ENCODE results near the gene CUL5. TPM values are rescaled to one million over a fixed set of nuclear protein-coding genes. Genes with fewer than 3 reads are reported as not detected.
"Not testable (repeated sequence)": the region's sequence is repeated elsewhere in the genome, so short reads cannot be mapped to it uniquely, and the experiment has no call there.

The CUL5 gene
- total RNA-seq, 1 donor from 2014 or later: 30.9 TPM

DNA sequence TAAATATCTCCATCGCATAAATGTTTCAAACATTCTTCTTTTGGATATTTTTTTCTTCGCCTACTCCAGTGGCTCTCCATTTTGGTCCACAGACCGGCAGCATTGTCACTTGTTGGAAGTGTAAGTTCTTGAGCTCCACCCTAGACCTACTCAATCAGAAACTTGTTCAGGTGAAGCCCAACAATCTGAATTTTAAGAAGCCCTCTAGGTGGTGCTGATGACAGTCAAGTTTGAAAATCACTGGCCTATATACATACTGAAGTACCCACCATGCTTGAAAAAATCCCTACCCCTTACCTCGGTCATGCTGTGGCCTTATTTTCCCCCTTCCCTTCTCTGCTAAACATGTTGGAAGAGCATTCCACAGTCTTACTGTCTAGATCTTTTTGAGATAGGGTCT is 102.4 kb downstream of the CUL5 start:
- DNase-seq (ENCODE audit: low read depth in 2 of 2): no peak

DNA sequence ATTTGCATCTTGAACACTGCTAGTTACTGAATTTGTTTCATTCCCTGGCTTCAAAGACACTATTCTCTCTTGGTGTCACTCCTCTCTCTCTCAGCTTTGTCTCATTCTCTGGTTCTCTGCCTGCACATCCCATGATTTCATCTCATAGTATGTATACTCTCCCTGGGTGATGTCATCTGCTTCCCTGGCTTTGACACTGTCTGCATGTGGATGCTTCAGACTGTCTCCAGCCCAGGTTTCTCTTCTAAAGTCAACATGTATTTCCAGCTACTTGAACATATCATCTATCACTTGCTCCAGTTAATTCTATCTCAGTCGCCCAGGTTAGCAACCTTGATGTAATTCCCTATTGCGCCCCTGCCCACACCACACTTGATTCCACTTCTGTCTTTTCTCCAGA is 103.4 kb downstream of the CUL5 start:
- DNase-seq (ENCODE audit: low read depth in 2 of 2): no peak

DNA sequence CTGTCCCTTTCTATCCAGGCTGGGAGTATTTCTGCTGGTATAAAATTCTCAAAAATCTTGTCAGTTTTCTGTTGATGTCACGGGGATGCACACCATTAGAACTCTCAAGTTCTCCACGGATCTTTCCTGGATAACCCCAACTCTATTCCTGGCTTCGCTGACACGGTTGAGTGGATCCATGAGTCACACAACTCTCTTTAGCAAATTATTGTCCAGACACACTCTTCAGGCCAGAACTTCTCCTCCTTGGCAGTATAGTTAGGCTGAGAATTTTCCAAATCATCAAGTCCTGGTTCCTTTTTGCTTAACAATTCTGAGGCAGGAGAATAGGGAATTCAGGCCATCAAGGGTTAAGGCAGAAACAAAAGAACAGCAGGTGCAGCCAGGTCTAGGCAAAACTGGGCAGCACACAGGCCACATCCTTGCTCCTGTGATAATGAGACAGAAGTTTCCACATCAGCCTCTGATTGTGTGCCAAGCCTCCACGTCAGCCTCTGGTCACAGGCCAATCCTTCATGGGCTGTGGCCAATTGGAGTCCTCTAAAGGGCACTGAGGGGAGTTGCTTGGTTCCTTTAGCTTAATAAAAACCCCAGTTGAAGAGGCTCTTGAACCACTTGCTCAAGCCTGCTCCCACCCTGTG is 106.9 kb downstream of the CUL5 start:
- peak; percentile 88 to 92 for DNase-seq (ENCODE audit: low read depth in 2 of 2)

DNA sequence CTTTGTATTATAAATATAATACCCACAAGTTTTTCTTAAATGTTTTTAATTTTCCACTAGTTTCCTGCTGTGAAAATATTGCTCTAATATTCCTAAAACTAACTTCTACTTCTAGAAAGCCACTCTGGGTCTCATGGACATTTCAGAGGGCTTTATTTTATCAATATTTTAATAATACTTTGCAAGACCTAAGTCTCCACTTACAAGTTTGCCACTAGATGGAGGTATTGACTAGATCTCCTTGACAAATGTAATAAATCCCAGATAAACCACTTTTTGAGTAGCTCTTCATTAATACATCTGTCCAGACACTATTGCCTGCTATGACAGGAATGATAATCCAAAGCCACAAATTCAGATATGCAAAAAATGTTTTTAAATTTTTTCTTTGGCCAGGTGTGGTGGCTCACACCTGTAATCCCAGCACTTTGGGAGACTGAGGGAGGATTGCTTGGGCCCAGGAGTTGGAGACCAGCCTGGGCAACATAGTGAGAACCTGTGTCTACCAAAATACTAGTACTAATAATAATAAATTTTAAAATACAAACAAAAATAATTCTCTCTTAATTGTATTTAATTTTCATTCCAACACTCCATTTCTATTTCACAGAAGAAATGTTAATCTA is 109.2 kb downstream of the CUL5 start:
- peak; percentile 59 to 72 for DNase-seq (ENCODE audit: low read depth in 2 of 2)

DNA sequence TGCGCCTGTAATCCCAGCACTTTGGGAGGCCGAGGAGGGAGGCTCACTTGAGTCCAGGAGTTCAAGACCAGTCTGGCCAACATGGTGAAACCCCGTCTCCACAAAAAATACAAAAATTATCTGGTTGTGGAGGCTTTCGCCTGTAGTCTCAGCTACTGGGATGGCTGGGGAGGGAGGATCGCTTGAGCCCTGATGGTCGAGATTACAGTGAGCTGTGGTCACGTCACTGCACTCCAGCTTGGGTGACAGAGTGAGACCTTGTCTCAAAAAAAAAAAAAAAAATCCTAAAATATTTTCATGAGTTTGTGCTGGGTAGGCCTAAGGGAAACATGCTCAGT is 112.2 kb downstream of the CUL5 start:
- not testable (repeated sequence) for DNase-seq (ENCODE audit: low read depth in 2 of 2)

DNA sequence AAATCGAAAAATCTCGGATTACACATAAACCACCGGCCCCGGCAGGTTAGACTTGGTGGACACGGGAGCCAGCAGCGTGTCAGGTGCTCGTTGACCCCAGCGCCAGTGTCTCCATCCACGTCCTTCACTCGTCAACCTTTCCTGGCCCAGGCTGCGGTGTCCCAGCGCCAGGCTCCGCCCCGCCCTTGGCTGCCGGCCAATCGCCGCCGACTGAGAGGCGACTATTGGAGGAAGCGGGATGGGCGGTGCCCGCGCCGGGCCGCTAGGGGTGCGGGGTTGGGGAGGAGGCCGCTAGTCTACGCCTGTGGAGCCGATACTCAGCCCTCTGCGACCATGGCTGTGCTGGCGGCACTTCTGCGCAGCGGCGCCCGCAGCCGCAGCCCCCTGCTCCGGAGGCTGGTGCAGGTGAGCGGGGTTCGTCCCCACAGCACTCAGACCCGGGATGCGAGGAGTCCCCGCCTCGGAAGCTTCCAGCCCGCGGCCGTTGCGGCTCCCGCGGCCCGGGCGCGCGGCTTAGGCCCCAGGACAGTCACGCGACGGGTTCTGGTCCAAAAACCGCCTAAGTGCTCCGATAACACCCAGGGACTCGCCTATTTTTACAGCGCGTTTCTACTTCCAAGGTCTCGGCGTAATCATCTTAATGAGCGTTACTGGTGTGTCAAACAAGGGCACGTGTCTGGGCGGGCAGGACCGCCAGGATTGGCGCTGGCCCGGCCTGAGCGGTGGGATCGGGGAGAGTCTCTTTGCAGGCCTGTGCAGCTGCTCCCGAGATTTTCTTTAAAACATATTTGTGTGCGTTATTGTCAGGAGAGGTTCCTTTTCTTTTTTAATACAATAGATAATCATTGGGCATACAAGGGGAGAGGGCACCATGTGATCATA is 112.8 kb downstream of the CUL5 start, which contains the start of gene ACAT1:
ACAT1 (plus strand) TSS at position 294 of the 882 bp plus-strand sequence; CDS start at position 334, 40 bp downstream.
- peak; percentile 91 to 95 for DNase-seq (ENCODE audit: low read depth in 2 of 2)

DNA sequence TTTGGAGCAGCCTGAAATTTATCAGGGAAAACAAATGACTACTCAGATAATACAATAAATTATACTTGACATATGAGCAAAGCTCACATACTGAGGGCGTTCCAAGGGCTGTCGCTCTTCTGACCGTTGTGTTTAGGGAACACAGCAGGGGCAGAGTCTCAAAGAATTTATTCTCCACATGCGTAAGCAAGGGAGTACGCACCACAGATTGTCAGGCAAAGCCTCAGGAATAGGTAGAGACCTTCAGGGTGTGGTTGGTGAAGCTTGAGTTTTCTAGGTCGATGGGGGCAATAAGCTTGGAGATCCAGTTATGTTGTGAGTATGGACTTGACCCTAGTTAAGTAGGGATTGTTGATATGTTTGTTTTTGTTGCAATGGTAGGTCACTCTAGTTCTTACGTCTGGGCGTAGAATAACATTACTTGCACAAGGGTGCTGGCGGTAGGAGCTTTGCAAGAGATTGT is 113.5 kb downstream of the CUL5 start:
- DNase-seq (ENCODE audit: low read depth in 2 of 2): peak; percentile 14 to 59

DNA sequence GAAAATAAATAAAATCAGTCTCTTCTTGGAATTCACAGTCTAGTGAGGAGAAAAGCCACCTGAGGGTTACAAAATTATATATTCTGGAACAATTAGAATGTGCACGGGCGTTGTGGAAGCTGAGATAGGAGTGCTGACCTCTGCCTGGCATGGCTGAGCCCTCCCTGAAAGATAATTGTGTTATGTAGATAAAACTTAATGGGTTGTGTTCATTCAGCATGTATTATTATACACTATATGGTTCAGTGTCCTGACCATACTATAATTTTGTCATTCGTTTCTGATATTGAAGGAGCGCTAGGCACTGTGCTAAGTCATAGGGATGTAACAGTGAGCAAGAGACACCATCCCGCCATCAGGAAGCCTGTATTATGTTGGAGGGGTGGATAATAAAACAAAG is 116.4 kb downstream of the CUL5 start:
- no peak for DNase-seq (ENCODE audit: low read depth in 2 of 2)

DNA sequence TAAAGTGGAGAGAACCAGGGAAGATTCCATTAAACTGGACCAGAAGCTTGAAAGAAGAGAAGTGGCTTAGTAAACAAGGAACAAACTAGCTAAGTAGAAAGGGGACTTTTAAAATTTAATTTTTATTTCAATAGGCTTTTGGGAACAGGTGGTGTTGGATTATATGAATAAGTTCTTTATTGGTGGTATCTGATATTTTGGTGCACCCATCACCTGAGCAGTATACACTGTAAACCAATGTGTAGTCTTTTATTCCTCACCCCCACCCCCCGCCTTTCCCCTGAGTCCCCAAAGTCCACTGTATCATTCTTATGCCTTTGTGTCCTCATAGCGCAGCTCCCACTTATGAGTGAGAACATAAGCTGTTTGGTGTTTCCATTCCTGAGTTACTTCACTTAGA is 120.1 kb downstream of the CUL5 start:
- no peak for DNase-seq (ENCODE audit: low read depth in 2 of 2)

DNA sequence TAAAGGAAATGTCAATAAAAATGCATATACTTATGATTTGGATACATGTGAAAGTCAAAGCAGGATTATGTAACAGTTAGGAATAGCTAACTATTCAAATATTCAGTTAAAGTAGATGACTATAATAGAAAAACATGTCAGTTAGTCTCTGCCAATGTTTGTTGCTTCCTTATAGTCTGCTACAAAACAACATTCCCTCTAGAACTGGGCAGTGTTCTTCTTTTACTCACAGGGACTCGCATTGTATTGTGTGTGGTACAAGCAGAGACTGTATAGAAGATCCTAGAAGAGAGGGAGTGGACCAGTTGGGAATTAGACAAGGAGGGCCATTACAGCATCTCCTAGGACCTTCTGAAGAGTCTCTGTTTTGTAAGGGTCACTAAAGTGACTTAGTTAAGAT is 123.3 kb downstream of the CUL5 start:
- DNase-seq (ENCODE audit: low read depth in 2 of 2): no peak

DNA sequence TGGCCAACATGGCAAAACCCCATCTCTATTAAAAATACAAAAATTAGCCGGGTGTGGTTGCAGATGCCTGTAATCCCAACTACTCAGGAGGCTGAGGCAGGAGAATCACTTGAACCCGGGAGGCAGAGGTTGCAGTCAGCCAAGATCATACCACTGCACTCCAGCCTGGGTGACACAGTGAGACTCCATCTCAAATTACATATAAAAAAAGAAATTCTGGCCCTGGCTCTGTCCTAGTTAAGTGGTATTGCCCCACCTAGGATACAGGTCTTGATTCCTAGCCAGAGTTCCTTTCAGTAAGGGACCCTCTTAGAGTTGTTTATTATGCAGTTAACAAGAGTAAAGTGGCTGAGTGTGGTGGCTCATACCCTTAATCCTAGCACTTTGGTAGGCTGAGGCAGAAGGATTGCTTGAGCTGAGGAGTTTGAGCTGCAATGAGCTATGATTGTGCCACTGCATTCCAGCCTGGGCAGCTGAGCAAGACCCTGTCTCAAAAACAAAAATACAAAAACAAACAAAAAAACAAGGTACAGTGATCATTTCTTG is 124.4 kb downstream of the CUL5 start:
- DNase-seq (ENCODE audit: low read depth in 2 of 2): not testable (repeated sequence)

DNA sequence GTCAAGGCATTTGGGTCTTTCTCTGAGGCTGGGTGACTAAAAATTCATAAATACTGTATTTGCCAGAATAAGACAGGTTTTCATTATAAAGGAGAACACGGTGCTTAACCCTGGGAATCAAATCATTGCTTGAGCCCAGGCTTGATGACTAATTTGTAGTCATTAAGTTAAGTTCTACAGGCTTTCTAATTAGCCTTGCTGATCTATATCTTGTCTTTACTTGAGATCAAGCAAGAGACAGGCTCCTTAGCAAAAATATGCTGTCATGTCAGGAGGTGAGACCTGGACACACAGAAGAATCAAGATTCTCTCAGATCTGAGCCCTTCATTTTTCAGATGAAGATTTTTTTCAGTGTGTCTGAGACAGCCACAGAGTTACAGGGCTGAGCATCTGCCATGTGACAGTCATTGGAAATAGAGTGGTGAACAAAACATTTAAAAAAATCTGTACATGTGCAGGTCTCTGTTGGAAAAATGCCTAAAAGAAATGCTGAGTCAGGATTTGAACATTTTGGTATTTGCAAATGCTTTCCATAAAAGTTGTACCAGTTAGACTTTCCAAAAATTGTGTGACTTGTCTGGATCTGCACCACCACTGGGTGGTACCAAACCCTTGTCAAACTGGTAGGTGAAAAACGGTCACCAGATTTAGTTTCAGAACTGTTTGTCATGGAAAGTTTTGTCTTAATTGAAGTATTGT is 127.3 kb downstream of the CUL5 start:
- DNase-seq (ENCODE audit: low read depth in 2 of 2): peak in 1 of 2 donors; percentile 30

DNA sequence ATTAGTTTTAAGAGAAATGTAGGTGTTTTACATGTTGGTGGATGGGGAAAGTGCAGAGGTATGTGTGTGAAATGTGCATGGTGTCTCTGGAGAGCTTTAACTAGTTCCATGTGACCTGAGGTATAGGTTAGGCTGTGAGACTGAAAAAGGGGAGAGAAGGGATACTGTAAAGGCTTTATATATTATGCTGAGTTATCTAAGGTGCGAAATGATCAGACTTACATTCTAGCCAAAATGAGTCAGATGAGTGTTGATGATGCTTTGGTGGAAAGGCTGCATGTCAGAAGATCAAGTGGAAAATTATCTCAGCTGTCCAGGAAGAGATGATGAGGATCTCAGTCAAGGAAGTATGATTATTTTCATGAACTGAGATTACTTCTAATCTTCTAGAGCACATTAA is 128.5 kb downstream of the CUL5 start:
- no peak for DNase-seq (ENCODE audit: low read depth in 2 of 2)

DNA sequence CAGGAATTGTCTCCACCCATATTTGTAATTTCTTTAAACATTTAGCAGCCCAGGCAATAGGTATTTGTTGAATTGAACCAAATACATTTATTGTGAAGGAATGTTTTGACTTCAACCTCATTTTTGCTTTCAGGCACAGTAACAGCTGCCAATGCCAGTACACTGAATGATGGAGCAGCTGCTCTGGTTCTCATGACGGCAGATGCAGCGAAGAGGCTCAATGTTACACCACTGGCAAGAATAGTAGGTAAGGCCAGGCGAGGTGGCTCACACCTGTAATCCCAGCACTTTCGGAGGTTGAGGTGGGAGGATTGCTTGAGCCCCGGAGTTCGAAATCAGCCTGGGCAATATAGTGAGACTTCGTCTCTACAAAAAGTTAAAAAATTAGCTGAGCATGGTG is 133.6 kb downstream of the CUL5 start:
- no peak for DNase-seq (ENCODE audit: low read depth in 2 of 2)

DNA sequence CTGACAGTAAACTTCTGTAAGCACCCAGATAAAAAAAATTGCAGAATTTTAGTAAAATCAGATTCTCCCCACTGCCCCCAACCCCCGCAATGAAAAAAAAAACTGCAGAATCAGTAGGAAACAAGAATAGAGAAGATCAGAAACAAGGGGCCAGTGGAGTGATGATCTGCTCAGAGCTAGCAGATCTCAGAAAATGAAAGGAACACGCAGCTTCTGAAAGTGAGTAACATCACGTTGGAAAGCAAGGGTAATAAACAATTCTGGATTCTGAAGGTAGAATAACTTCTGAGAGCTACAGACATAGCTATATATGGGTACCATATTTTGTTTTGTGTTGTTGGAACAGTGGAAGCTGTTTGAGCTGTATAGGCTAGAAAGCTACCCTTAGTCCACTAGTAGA is 135.9 kb downstream of the CUL5 start:
- no peak for DNase-seq (ENCODE audit: low read depth in 2 of 2)

DNA sequence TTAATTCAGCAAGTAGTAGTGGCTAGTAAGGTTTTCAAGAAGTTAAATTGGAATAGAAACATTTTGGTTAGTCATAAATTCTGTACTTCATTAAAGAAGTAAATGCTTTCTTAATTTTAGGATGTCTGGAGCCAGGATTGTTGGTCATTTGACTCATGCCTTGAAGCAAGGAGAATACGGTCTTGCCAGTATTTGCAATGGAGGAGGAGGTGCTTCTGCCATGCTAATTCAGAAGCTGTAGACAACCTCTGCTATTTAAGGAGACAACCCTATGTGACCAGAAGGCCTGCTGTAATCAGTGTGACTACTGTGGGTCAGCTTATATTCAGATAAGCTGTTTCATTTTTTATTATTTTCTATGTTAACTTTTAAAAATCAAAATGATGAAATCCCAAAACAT is 138.5 kb downstream of the CUL5 start:
- no peak for DNase-seq (ENCODE audit: low read depth in 2 of 2)

DNA sequence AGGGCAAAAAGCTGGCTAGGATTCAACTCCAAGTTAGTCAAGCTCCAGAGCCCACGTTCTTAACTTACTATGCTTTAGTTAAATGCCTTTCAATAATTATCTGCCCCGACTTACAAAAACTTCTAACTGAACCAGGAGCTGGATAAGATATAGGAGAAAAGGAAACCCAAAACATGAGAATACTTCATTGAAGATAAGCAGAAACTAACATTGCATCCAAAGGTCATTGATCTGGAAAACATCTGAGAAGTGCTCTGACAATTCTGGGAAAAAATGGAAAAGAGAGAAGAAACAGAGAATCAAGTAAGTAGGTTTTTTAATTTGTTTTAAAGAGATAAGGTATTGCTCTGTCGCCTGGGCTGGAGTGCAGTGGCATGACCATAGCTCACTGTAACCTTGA is 139.9 kb downstream of the CUL5 start:
- DNase-seq (ENCODE audit: low read depth in 2 of 2): no peak

DNA sequence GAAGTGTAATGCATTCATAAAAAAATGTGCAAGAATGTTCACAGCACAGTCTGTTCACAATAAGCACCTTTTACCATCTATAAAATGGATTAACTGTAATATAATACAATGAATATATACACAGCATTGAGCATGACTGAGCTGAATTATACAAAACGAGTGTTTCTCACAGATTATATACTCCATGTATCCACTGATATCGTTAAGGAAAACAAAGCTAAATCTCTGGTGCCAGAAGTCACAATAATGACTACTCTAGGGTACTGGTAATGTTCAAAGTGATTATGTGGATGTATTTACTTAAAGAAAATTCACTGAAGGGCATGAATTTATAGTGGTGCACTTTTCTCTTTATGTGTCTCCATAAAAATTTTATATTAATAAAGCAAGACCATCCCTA is 145.9 kb downstream of the CUL5 start:
- no peak for DNase-seq (ENCODE audit: low read depth in 2 of 2)
